Osteoblast (primary cell): ENCODE results near the gene KCNQ1. TPM values are rescaled to one million over a fixed set of nuclear protein-coding genes. Genes with fewer than 3 reads are reported as not detected.
A peak's percentile ranks its signal among the peaks of the same experiment; 100 is the strongest.

Experiments used
- DNase-seq: peaks from one replicate; pipeline ENCODE4 v3.0.0; 2011; ENCODE audit warnings: low spot score, mixed read lengths; ENCODE audit not compliant: insufficient read length; ENCODE audit errors: missing footprints
- H2AFZ ChIP-seq: 2 replicates; pipeline ENCODE4 v1.6.0; 2011; ENCODE audit warnings: mild to moderate bottlenecking, low read length
- H3K27ac ChIP-seq: 2 replicates; pipeline ENCODE4 v1.5.1; 2011; ENCODE audit warnings: mild to moderate bottlenecking, low read depth, low read length, moderate library complexity
- H3K27me3 ChIP-seq: 2 replicates; pipeline ENCODE4 v1.6.0; 2012; ENCODE audit warnings: mild to moderate bottlenecking, control low read depth, inconsistent platforms, low read length, moderate library complexity; ENCODE audit not compliant: insufficient read depth
- H3K36me3 ChIP-seq: 2 replicates; pipeline ENCODE4 v1.5.1; 2011; ENCODE audit warnings: mild to moderate bottlenecking, low read length, control low read depth, moderate library complexity; ENCODE audit not compliant: insufficient read depth
- H3K4me1 ChIP-seq: 2 replicates; pipeline ENCODE4 v1.5.1; 2011; ENCODE audit warnings: mild to moderate bottlenecking, low read length, control low read depth, moderate library complexity; ENCODE audit not compliant: insufficient read depth
- H3K4me2 ChIP-seq: 2 replicates; pipeline ENCODE4 v1.6.0; 2011; ENCODE audit warnings: mild to moderate bottlenecking, low read length; ENCODE audit not compliant: insufficient read depth
- H3K4me3 ChIP-seq: fragments of 200-600 bp; sonication (generic); 3 replicates; pipeline ENCODE4 v1.5.1; 2012; ENCODE audit warnings: mild to moderate bottlenecking, low read length, inconsistent platforms; ENCODE audit not compliant: insufficient read depth
- H3K79me2 ChIP-seq: 2 replicates; pipeline ENCODE4 v1.6.0; 2012; ENCODE audit warnings: mild to moderate bottlenecking, low read length, control low read depth, inconsistent platforms; ENCODE audit not compliant: insufficient read depth
- H3K9me3 ChIP-seq: 2 replicates; pipeline ENCODE4 v1.5.1; 2011; ENCODE audit warnings: low read depth, low read length, control low read depth
- H4K20me1 ChIP-seq: 2 replicates; pipeline ENCODE4 v1.6.0; 2012; ENCODE audit warnings: mild to moderate bottlenecking, low read length, control low read depth; ENCODE audit not compliant: insufficient read depth
- total RNA-seq: library from RNA; depleted of rRNA; stranded (reverse); fragments of >200 nt; gene quantifications from 2 replicates; pipeline ENCODE4 v1.2.3, GENCODE V29; 2012
- TF ChIP-seq, protein P1 (sequence below): IDR thresholded peaks from 2 replicates; pipeline ENCODE4 v1.5.1; 2011; ENCODE audit warnings: mild to moderate bottlenecking, low read depth, low read length, moderate library complexity; ENCODE audit errors: extremely low read depth

KCNQ1 gene
- total RNA-seq, 1 donor: not detected

GRCh38 chr11:2525941-2526807 lies 81.4 kb downstream of the KCNQ1 start:
- TF ChIP-seq, protein P1, sequence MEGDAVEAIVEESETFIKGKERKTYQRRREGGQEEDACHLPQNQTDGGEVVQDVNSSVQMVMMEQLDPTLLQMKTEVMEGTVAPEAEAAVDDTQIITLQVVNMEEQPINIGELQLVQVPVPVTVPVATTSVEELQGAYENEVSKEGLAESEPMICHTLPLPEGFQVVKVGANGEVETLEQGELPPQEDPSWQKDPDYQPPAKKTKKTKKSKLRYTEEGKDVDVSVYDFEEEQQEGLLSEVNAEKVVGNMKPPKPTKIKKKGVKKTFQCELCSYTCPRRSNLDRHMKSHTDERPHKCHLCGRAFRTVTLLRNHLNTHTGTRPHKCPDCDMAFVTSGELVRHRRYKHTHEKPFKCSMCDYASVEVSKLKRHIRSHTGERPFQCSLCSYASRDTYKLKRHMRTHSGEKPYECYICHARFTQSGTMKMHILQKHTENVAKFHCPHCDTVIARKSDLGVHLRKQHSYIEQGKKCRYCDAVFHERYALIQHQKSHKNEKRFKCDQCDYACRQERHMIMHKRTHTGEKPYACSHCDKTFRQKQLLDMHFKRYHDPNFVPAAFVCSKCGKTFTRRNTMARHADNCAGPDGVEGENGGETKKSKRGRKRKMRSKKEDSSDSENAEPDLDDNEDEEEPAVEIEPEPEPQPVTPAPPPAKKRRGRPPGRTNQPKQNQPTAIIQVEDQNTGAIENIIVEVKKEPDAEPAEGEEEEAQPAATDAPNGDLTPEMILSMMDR: no peak
- H3K27ac ChIP-seq: no peak overlapping the region
- H3K4me3 ChIP-seq: no peak overlapping the region
- no peaks in the 10 kb centered on the region for H3K4me1 ChIP-seq
- peak; percentile 63 for DNase-seq
- no peaks in the 10 kb centered on the region for H4K20me1 ChIP-seq
- H3K27me3 ChIP-seq: peaks cover 15% of the 10 kb centered on the region
- H3K4me2 ChIP-seq: no peak overlapping the region
- H3K79me2 ChIP-seq: no peaks in the 10 kb centered on the region
- no peak overlapping the region for H2AFZ ChIP-seq
- no peaks in the 10 kb centered on the region for H3K9me3 ChIP-seq
- H3K36me3 ChIP-seq: no peaks in the 10 kb centered on the region

DNA sequence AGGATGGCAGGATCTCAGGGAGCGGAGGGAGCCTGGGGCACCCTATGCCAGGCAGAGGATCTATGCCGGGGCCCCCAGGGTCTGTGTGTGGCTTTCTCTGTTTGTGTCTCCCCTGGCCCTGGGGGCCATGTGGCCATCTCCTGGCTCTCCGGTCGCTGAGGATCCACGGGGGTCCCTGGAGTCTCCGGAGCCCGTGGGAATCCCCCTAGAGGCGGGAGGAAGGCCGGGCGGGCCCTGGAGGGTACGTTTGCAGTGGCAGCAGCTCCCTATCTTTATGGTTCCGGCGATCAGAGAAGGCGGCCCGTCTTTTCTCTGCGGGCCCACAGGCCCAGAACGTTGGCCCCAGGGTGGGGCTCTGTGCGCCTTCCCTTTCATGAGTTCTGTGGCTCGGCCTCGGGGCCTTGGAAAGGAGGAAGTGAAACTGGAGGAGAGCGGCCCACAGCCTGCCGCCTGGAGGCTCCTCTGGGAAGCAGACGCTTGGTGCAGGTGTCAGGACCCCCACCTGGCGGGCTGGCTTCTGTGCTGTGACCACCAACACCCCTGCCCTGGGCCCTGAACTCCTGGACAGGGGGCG lies 82.1 kb downstream of the KCNQ1 start:
- Histone ChIP-seq H3K4me1 (no peaks in the 10 kb centered on the region), H2AFZ (no peak overlapping the region), H3K27ac (no peak overlapping the region), H3K79me2 (no peaks in the 10 kb centered on the region), H3K4me3 (no peak overlapping the region), H4K20me1 (peaks cover under 1% of the 10 kb centered on the region), H3K4me2 (no peak overlapping the region), H3K9me3 (no peaks in the 10 kb centered on the region), H3K36me3 (no peaks in the 10 kb centered on the region), H3K27me3 (peaks cover 15% of the 10 kb centered on the region)
- peak; percentile 75 for DNase-seq
- TF ChIP-seq, protein P1: no peak

DNA sequence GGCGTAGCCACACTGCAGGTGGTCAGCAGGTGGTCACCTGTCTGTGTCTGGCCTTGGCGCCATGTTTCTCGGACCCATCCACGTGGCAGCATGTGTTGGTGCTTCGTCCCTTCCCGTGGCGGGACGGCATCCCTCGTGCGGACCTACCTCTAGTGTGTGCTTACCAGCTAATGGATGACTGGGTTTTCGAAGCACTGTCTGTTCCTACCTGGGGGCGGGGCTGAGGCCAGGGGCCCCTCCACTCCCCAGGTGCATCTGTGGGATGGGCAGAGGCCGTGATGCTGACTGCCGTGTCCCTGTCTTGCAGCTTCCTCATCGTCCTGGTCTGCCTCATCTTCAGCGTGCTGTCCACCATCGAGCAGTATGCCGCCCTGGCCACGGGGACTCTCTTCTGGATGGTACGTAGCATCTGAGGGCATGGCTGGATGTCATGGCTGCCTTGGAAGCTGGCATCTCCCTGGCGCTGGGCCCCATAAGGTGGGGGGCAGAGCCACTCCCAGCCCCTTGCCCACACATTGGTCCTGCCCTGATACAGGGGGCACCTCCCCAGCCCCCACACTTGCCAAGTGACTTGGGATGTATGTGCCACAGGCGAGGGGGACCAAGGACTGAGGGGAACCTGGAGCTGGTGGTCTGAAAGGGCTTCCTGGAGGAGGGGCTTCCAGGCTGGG lies 82.9 kb downstream of the KCNQ1 start:
- H3K36me3 ChIP-seq: no peaks in the 10 kb centered on the region
- no peak overlapping the region for H2AFZ ChIP-seq
- DNase-seq: peak; percentile 52
- H4K20me1 ChIP-seq: peaks cover 3% of the 10 kb centered on the region
- TF ChIP-seq, protein P1: no peak
- no peak overlapping the region for H3K27ac ChIP-seq
- H3K27me3 ChIP-seq: peaks cover 15% of the 10 kb centered on the region
- H3K79me2 ChIP-seq: no peaks in the 10 kb centered on the region
- no peak overlapping the region for H3K4me3 ChIP-seq
- no peaks in the 10 kb centered on the region for H3K9me3 ChIP-seq
- no peak overlapping the region for H3K4me2 ChIP-seq
- no peaks in the 10 kb centered on the region for H3K4me1 ChIP-seq
